Measurements from ENCODE around the gene SPTLC2.

Gene SPTLC2

DNA sequence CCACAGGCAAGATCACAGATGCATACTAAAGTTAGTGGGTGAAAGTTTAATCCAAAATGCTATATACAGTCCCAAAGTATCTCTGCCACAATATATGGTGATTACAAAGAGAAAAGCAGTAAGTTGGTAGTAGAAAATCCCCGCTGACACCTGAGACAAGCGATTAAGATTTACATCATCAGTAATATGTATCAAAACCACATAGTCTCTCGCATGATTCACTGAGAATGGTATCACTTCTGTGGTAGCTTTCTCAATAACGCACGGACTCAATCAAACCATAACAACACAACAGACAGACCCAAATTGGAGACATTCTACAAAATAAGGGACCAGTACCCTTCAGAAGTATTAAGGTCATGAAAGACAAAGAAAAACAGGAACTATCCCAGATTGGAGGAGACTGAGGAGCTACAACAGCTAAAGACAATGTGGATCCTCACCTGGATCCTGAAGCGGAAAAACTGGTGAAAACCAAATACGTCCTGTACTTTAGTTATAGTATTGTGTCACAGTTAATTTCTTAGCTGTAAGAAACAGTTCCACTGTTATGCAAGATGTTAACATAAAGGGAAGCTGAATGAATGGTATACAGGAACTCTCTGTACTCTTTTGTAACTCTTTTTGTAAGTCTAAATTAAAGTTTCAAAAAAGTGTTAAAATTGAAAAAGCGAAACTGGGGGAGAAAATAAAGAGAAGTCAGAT, 51.0 kb downstream of the SPTLC2 start:
- TF ChIP-seq CTCF (IDR thresholded peaks at IDR 0.05; ENCODE audit: low read depth, low read length, missing control alignments), result no peak
- peak overlapping the region; percentile 21; the same call in 1 of the 2 replicates for H3K4me3 ChIP-seq (ENCODE audit: low read depth, low read length)
- DNase-seq (ENCODE audit: low read depth), result no peak

DNA sequence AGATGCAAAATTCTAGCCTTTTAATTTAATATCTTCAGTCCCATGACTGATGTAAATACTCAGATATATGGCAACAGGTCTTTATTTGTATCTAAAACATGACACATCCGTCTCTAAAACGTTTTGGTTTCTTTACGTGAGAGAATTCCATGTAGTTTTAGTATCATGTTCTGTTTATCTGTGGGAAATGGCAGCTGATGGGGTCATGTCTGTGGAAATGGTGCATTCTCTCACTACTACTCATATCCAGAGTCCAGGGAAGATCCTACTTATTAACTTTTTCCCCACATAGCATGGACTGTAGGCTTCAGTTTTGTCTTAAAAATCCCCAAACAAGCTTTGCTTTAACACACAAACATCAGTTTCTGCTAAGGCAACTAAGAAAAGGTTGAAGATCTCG, 53.8 kb downstream of the SPTLC2 start:
- no peak overlapping the region for H3K4me3 ChIP-seq (ENCODE audit: low read depth, low read length)
- DNase-seq (ENCODE audit: low read depth), result no peak
- TF ChIP-seq CTCF (IDR thresholded peaks at IDR 0.05; ENCODE audit: low read depth, low read length, missing control alignments), result no peak

GRCh38 chr14:77561881-77562280, 54.6 kb downstream of the SPTLC2 start:
- no peak overlapping the region for H3K4me3 ChIP-seq (ENCODE audit: low read depth, low read length)
- no peak for DNase-seq (ENCODE audit: low read depth)
- TF ChIP-seq CTCF (IDR thresholded peaks at IDR 0.05; ENCODE audit: low read depth, low read length, missing control alignments), result no peak

- TF ChIP-seq CTCF (IDR thresholded peaks at IDR 0.05; ENCODE audit: low read depth, low read length, missing control alignments), result no peak
- no peak overlapping the region for H3K4me3 ChIP-seq (ENCODE audit: low read depth, low read length)
- no peak for DNase-seq (ENCODE audit: low read depth)
Observed at GRCh38 chr14:77559381-77559780, 57.1 kb downstream of the SPTLC2 start.

DNA sequence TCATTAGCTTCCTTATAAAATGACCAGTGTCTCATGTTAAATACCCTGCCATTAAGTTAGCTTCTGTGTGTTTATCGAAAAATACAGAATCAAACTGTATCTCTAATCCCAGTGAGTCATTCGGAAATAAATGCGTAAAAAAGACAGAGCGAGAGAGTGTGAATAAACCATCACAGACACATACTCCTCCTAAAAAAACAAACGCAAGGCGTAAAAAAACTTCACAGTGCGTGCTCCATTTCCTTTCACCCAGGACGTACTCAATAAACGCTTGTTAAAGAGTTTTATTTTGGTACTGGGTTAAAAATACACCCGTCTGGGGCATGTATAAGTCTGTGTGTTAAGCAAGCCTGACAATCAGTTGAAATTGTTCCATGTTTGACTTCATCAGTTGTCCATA, 59.0 kb downstream of the SPTLC2 start:
- no peak for DNase-seq (ENCODE audit: low read depth)
- no peak overlapping the region for H3K4me3 ChIP-seq (ENCODE audit: low read depth, low read length)

DNA sequence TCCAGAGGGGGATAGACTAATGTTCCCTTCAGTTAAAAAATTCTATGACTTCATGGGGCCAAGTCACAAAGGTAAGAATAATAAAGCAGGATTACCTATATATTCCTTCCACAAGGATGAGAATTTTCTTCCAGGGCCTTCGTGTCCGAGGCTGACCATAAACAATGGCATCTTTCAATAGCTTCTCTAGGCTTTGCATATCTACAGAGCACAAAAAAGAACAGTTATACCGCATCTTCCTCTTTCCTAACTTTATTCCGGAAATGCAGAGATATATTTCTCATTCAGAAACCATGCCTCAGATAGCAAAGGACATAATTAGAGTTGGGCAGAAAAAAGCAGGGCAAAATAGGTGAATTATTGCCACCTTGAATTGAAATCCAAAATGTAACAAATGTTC, 59.5 kb downstream of the SPTLC2 start:
- TF ChIP-seq CTCF (IDR thresholded peaks at IDR 0.05; ENCODE audit: low read depth, low read length, missing control alignments), result no peak
- no peak overlapping the region for H3K4me3 ChIP-seq (ENCODE audit: low read depth, low read length)
- no peak for DNase-seq (ENCODE audit: low read depth)

More for the DNA sequence above, 59.0 kb downstream of the SPTLC2 start:
- TF ChIP-seq CTCF (IDR thresholded peaks at IDR 0.05; ENCODE audit: low read depth, low read length, missing control alignments), result no peak
